Stimulated activated CD8-positive, alpha-beta memory T cell treated with anti-CD3 and anti-CD28 coated beads, Interleukin-4, amount 100 ng/mL, for 24 hours (primary cell): Measurements from ENCODE around the gene MAP3K1.
"Not testable (repeated sequence)": the region's sequence is repeated elsewhere in the genome, so short reads cannot be mapped to it uniquely, and the experiment has no call there.

ENCODE experiments used
- DNase-seq: peaks from one replicate; pipeline ENCODE4 v3.0.0-alpha.2; 2020; ENCODE audit warnings: low read depth

MAP3K1 gene

GRCh38 chr5:56814963-56815657 lies at the start of gene MAP3K1:
MAP3K1 (plus strand) TSS chr5:56815549; CDS start chr5:56815574, 25 bp downstream.
- peak; percentile 65 for DNase-seq

GRCh38 chr5:56766926-56767325 lies 48.4 kb upstream of the MAP3K1 start:
- no peak for DNase-seq

- no peak for DNase-seq
Observed at GRCh38 chr5:56769875-56770604, 45.3 kb upstream of the MAP3K1 start.

GRCh38 chr5:56772767-56773166 lies 42.6 kb upstream of the MAP3K1 start:
- no peak for DNase-seq

- no peak for DNase-seq
Observed at GRCh38 chr5:56774957-56775356, 40.4 kb upstream of the MAP3K1 start.

- not testable (repeated sequence) for DNase-seq
Observed at GRCh38 chr5:56776212-56776846, 39.0 kb upstream of the MAP3K1 start.

DNA sequence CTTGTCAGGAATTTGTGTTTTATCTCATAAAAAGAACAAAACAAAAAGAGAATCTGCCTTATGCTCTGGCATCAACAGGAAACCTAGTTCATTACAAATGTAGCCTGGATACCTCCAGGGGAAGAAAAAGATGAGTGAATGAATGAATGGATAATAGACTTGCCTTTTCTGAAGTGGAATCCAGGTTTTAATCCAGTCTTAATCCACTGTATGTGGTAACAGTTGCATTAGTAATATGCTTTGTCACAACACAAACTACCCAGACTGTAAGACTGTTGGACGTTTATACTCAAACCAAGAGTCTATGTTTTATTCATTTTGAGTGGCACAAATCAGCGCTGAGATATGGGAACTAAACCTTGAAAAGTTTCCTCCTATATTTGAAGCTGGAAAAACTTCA lies 32.1 kb upstream of the MAP3K1 start:
- DNase-seq = no peak

DNA sequence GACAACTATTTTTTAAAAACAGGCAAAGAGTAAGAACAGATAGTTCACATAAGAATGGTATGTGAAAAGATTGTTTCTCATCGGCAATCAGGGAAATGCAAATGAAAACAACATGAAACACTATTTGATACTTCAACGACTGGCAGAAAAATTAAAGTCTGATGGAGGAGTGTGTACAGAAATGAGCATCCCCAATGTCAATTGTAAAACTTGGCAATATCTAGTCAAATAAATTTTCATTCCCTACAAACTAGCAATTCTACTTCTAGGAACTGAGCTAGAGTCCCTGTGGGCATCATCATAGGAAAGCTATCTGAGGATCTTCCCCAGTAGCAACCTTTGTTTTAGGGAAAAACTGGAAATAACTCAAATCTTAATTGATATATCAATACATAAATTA lies 29.0 kb upstream of the MAP3K1 start:
- no peak for DNase-seq

GRCh38 chr5:56791396-56791795 lies 24.0 kb upstream of the MAP3K1 start:
- DNase-seq = no peak

- DNase-seq = no peak
Observed at GRCh38 chr5:56798521-56798920, 16.8 kb upstream of the MAP3K1 start.

GRCh38 chr5:56800186-56800585 lies 15.2 kb upstream of the MAP3K1 start:
- DNase-seq = no peak

DNA sequence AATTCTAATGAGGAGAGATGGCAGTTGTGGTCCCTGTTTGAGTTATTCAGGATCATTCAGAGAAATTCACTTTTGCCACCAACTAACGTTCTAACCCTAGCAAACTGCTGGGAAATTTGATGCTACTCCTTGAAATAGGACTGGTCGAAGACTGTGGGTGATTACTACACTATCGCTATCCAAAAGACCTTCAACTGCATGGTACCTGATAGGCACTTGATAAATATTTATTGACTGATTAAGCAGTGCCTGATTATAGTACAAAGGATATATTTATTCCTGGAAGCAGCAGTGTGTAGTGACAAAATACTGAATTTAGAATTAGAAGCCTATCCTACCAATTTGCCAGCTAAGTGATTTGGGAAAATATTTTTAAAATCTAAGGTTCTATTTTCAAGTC lies 14.1 kb upstream of the MAP3K1 start:
- no peak for DNase-seq

- no peak for DNase-seq
Observed at GRCh38 chr5:56802205-56802604, 13.1 kb upstream of the MAP3K1 start.

DNA sequence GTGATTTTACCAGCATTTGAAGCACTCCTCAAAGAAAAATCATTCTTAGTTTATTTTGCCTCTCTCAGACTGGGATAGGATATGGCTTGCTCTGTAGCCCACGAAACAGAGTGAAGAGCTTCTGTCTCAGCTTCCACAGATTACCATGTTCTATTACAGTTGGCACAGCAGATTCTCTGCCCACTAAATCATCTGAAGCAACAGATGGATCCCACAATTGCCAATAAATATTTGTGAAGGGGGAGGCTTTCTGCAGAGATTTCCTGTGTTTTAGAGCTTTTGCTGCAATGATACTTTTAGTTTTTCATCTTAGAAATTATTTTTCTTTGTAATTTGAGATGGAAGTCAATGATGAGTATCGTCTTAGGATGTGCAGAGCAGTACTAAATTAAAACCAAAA lies 12.3 kb upstream of the MAP3K1 start:
- DNase-seq = no peak

DNA sequence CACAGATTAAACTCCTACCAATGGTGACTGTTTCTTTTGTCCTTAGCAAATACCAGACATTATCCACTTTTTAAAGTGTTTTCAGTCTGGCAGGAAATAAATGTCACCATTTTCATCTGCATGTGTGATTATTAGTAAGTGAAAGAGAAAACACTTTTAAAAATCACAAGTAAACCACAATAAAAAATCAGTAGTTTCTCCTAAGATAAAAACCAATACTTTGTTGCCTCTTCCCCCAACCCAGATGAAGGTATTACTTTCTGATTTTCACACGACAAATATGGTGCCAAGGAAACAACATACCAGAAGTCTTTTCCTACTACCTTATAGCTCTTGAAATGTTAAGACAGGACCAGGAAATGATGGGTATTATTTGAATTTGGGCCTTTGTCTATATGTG lies 11.5 kb upstream of the MAP3K1 start:
- DNase-seq = no peak

DNA sequence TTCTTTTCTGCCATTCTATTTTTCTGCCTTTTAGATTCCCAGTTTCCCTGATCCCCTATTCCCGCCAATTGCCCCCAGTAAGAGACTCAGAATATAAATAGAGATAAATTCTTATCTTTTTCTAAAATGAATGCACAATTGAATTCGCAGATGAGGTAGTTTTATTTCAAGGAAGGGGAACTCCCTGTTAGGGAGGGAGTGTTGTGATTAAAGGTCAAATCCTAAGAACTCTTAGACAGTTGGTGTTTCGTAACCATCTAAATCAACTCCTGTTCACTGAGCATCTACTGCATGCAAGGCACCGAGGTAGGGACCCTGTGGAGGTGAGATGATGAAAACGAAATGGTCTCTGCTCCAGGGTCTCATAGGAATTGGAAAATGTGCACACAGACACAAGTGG lies 7.7 kb upstream of the MAP3K1 start:
- DNase-seq = no peak

DNA sequence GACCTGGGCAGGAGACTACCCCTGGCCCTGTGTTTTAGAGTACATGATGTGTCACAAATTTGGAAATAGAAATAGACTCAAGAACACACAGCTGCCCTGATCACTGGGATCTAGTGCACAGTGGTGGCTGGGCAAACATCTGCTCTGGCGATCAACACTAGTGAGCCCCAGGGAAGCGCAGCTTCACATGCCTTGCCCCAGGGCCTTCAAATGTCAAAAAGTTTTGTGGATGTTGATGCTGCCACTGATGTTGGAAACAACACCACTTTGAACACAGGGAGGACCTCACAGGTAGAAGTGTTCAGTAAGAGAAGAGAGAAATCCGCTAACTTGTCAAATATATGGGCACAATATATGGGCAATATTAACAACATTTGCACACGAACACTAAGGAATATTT lies 7.1 kb upstream of the MAP3K1 start:
- no peak for DNase-seq

DNA sequence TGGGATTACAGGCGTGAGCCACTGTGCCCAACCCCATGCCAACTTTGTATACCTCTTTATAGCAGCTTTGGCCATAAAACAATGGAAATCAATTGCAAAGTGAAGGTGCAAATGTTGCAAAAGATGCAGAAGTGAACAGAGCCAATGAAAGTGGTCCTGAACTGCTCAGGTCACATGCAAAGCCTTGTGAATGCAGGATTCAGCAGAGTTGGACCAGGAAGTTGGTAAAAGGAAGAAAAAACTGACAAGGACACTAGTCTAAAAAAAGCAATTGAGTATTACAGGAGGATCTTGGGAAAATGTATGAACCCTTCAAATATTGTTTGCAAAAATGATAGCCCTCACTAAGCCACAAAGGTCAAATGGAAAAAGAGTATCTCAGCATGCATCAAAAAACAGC lies 4.5 kb upstream of the MAP3K1 start:
- no peak for DNase-seq

GRCh38 chr5:56812110-56812509 lies 3.2 kb upstream of the MAP3K1 start:
- no peak for DNase-seq

DNA sequence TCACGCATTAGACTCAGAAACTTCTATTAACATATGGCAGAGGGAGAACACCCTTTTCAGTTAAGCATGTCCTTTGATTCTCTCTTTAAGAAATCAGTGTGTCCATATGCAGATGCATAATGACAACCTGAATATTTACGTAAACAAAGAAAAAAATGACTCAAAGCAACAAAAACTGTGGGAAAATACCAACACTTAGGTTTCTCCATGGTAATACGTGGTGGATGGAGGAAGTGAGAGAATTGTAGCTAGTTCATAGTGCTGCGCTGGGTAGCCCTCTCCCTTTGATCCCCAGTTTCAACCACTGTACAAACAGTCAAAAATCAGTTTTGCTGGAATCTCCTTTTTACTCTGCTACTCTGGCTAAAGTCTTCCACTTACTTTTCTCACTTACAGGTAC lies 2.0 kb upstream of the MAP3K1 start:
- no peak for DNase-seq

GRCh38 chr5:56814361-56814962 lies 887 bp upstream of the MAP3K1 start:
- no peak for DNase-seq

DNA sequence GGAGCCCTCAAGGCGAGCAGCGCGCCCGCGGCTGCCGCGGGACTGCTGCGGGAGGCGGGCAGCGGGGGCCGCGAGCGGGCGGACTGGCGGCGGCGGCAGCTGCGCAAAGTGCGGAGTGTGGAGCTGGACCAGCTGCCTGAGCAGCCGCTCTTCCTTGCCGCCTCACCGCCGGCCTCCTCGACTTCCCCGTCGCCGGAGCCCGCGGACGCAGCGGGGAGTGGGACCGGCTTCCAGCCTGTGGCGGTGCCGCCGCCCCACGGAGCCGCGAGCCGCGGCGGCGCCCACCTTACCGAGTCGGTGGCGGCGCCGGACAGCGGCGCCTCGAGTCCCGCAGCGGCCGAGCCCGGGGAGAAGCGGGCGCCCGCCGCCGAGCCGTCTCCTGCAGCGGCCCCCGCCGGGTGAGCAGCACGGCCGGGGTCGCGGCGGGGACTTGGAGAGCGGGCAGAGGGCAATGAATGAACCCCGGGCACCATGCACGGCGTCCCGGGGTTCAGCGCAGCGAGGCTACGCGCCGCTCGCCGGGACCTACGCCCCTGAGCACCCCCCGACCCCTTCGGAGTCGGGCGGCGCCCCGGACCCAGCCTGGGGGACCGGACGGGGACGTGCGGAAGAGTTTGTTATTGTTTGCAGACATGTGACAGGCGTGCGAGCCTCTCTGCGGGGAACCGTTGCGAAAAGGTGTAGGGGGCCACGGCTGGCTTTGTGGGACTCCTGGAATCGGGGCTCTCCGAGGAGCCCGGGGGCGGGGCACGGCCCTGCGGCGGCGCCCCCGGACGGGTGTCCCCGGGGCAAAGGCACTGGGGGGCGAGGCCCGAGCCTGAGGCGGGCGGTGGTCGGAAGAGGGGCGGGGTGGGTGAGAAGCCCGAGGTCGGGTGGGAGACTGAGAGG lies 553 bp downstream of the MAP3K1 start:
- peak; percentile 28 for DNase-seq
